NT2/D1 (cell line): ENCODE results near the gene NOP14.
A peak's percentile ranks its signal among the peaks of the same experiment; 100 is the strongest.
"Not testable (repeated sequence)": the region's sequence is repeated elsewhere in the genome, so short reads cannot be mapped to it uniquely, and the experiment has no call there.

ENCODE experiments used
- DNase-seq: peaks from one replicate; pipeline ENCODE4 v3.0.0-alpha.2; 2011; ENCODE audit warnings: low read depth, low spot score
- H3K27me3 ChIP-seq: 2 replicates; pipeline ENCODE4 v1.6.0; 2011; ENCODE audit warnings: mild to moderate bottlenecking; ENCODE audit not compliant: insufficient read length, insufficient read depth
- H3K36me3 ChIP-seq: 2 replicates; pipeline ENCODE4 v1.6.1; 2011; ENCODE audit warnings: mild to moderate bottlenecking, low read length, mixed read lengths; ENCODE audit not compliant: insufficient read depth, insufficient read length
- H3K4me1 ChIP-seq: 2 replicates; pipeline ENCODE4 v1.5.1; 2011; ENCODE audit not compliant: insufficient read depth, insufficient read length
- H3K4me3 ChIP-seq: 2 replicates; pipeline ENCODE4 v1.5.1; 2011; ENCODE audit warnings: low read depth; ENCODE audit not compliant: insufficient read length
- H3K9ac ChIP-seq: 2 replicates; pipeline ENCODE4 v1.6.0; 2011; ENCODE audit warnings: low read depth; ENCODE audit not compliant: insufficient read length
- H3K9me3 ChIP-seq: 2 replicates; pipeline ENCODE4 v1.5.1; 2011; ENCODE audit warnings: mild to moderate bottlenecking, low read length; ENCODE audit not compliant: insufficient read depth
- SUZ12 ChIP-seq: IDR thresholded peaks from 2 replicates; pipeline ENCODE4 v1.6.1; 2011; ENCODE audit not compliant: insufficient read length, insufficient read depth; ENCODE audit errors: extremely low read depth
- YY1 ChIP-seq: IDR thresholded peaks from 2 replicates; pipeline ENCODE4 v1.6.1; 2011; ENCODE audit not compliant: insufficient read length, insufficient read depth
- ZNF274 ChIP-seq: IDR thresholded peaks from 2 replicates; pipeline ENCODE4 v1.6.1; 2011; ENCODE audit warnings: mild to moderate bottlenecking, low read depth, low read length

Gene NOP14

DNA sequence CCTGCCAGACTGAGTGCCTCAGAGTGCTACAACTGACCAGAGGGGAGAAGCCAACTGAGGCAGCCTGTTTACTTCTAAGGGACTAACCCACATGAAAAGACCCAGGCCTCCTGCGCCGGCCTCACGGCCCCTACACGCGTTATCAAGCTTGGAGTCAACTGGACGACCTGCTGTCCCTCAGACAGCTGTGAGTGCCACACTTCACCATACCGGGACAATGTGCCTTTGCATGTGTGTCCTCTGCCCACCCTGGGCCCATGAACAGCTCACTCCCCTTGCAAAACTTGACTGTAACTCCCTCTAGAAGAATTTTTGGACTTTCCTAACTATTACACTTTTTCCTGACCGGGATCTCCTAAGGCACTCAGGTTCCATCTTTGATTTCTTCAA, 1.8 kb downstream of the NOP14 start:
- H3K27me3 ChIP-seq, result peaks cover 15% of the 10 kb centered on the region
- H3K9ac ChIP-seq, result peak overlapping the region; percentile 99
- DNase-seq, result no peak
- H3K4me1 ChIP-seq, result no peaks in the 10 kb centered on the region
- TF ChIP-seq YY1 (no peak), SUZ12 (no peak), ZNF274 (no peak)
- no peak overlapping the region for H3K4me3 ChIP-seq
- peaks cover 14% of the 10 kb centered on the region; the same call in 1 of the 2 replicates for H3K9me3 ChIP-seq
- peaks cover 37% of the 10 kb centered on the region for H3K36me3 ChIP-seq

DNA sequence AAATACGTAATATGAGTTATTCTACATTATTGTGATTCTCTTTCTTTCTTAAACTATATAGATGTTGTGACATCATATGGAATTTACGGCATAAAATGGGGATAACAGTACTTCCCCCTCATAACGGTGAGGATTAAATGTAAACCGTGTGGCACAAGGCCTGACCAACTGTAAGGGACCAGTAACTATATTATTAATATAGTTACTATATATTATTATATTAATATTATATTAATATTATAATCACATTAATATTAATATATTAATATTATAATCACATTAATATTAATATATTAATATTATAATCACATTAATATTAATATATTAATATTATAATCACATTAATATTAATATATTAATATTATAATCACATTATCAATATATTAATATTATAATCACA, 2.8 kb downstream of the NOP14 start:
- Histone ChIP-seq H3K27me3 (peaks cover 15% of the 10 kb centered on the region), H3K9me3 (peaks cover 24% of the 10 kb centered on the region), H3K36me3 (peaks cover 46% of the 10 kb centered on the region)
- not testable (repeated sequence) for H3K4me3 ChIP-seq, H3K4me1 ChIP-seq, DNase-seq, H3K9ac ChIP-seq

DNA sequence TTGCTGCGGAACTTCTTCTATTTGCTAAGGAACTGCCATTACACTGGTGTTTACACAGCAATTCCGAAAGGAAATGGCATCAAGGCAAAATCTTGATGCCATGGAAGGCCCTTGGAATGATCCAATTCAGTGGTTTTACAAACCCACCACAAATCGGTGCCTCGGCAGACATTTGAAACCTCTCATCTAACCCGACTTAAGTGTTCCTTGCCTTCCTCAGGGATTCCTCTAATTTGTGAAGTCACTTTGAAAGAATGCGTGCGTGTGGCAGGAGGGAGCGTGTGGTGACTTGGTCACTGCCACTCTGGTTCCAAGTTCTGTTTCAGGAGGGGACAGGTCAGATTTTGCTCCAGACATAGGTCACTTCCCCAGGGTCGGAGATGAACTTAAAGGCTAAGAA, 4.8 kb downstream of the NOP14 start:
- H3K27me3 ChIP-seq, result no peaks in the 10 kb centered on the region
- H3K9ac ChIP-seq, result no peak overlapping the region
- no peak for DNase-seq
- H3K9me3 ChIP-seq, result peaks cover 35% of the 10 kb centered on the region
- H3K4me1 ChIP-seq, result no peaks in the 10 kb centered on the region
- H3K36me3 ChIP-seq, result peaks cover 60% of the 10 kb centered on the region
- H3K4me3 ChIP-seq, result no peak overlapping the region
- TF ChIP-seq YY1 (no peak), ZNF274 (no peak), SUZ12 (no peak)

DNA sequence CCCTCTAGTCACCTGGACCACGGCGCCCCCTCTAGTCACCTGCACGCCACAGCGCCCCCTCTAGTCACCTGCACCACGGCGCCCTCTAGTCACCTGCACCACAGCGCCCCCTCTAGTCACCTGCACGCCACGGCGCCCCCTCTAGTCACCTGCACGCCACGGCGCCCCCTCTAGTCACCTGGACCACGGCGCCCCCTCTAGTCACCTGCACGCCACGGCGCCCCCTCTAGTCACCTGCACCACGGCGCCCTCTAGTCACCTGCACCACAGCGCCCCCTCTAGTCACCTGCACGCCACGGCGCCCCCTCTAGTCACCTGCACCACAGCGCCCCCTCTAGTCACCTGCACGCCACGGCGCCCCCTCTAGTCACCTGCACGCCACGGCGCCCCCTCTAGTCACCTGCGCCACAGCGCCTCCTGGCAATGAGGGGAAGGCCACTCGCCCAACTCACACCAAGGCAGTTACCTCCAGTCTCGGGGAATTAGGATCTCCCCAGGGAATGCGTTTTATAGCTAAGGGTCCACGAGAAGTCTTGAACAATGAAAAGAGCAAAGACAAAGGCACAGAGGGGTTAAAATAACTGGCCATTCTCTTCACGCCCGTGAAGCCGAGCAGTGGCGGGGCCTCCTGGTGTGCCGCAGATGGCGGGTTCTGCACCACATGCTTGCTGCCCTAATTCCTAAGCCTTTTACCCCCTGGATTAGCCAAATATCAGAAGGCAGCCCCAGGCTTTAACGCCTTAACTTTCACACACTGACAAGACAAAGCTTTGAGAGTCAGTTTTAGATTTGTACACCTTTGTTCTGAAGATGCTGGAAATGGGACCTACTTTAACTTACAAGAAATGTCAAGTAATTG, 7.8 kb downstream of the NOP14 start:
- Histone ChIP-seq H3K36me3 (peaks cover 85% of the 10 kb centered on the region), H3K9me3 (peaks cover 35% of the 10 kb centered on the region)
- H3K27me3 ChIP-seq, DNase-seq, H3K9ac ChIP-seq, H3K4me3 ChIP-seq, H3K4me1 ChIP-seq: not testable (repeated sequence)

GRCh38 chr4:2954358-2955185, 8.6 kb downstream of the NOP14 start:
- TF ChIP-seq SUZ12, result no peak
- no peak for TF ChIP-seq YY1
- no peak for TF ChIP-seq ZNF274
- H3K9me3 ChIP-seq, result peaks cover 35% of the 10 kb centered on the region
- no peak overlapping the region for H3K9ac ChIP-seq
- peaks cover 90% of the 10 kb centered on the region for H3K36me3 ChIP-seq
- no peak overlapping the region for H3K4me3 ChIP-seq
- H3K27me3 ChIP-seq, result no peaks in the 10 kb centered on the region
- no peaks in the 10 kb centered on the region for H3K4me1 ChIP-seq
- no peak for DNase-seq

DNA sequence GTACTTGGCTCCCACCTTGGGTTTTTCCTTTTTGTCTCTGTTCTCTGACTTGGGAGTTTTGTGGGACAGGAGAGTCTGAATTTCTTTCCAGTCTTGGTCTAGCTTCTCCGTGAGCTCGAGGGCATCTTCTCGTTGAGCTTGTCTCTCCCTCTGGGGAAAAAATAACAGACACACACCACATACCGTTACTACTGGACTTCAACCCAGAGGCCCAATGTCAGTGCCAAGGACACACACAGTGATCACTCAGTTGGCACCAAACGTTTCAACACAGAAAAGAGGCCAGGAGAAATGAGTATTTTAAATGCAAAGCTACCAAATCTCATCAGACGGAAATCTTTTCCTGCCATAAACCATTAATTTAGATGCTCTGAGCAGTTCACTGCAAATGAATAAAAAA, 9.7 kb downstream of the NOP14 start:
- DNase-seq, result no peak
- TF ChIP-seq SUZ12, result no peak
- no peak for TF ChIP-seq YY1
- no peak for TF ChIP-seq ZNF274
- Histone ChIP-seq H3K36me3 (peaks cover 95% of the 10 kb centered on the region), H3K4me1 (no peaks in the 10 kb centered on the region), H3K4me3 (no peak overlapping the region), H3K27me3 (no peaks in the 10 kb centered on the region), H3K9ac (no peak overlapping the region), H3K9me3 (peaks cover 35% of the 10 kb centered on the region)

- Histone ChIP-seq H3K4me1 (no peaks in the 10 kb centered on the region), H3K9ac (no peak overlapping the region), H3K9me3 (peaks cover 10% of the 10 kb centered on the region; the same call in 1 of the 2 replicates), H3K27me3 (no peaks in the 10 kb centered on the region), H3K4me3 (no peak overlapping the region), H3K36me3 (peaks cover 96% of the 10 kb centered on the region)
- no peak for TF ChIP-seq YY1
- TF ChIP-seq SUZ12, result no peak
- TF ChIP-seq ZNF274, result no peak
- DNase-seq, result no peak
These were observed 12.8 kb downstream of the NOP14 start for GRCh38 chr4:2950221-2950989.
